NB4 (cell line): ENCODE measurements around the gene GPR137B.

Experiments
- DNase-seq: peaks from one replicate; pipeline ENCODE4 v3.0.0; 2010; ENCODE audit warnings: low read depth
- H3K4me3 ChIP-seq: one replicate; pipeline ENCODE4 v1.5.1; 2011; ENCODE audit warnings: mild to moderate bottlenecking, low read depth, low read length, moderate library complexity
- MAX ChIP-seq: IDR thresholded peaks from 2 replicates; pipeline ENCODE4 v1.6.1; 2011; ENCODE audit warnings: low read depth, low read length
- MYC ChIP-seq: IDR thresholded peaks from 2 replicates; pipeline ENCODE4 v1.6.1; 2011; ENCODE audit warnings: low read depth, low read length
- POLR2A ChIP-seq: IDR thresholded peaks from 2 replicates; pipeline ENCODE4 v1.6.1; 2011; ENCODE audit warnings: mild to moderate bottlenecking; ENCODE audit not compliant: insufficient read length; ENCODE audit errors: extremely low read depth
- TF ChIP-seq, protein P1 (sequence below): IDR thresholded peaks from one replicate; pipeline ENCODE4 v1.5.1; 2012; ENCODE audit warnings: low read depth, low read length

GPR137B gene

DNA sequence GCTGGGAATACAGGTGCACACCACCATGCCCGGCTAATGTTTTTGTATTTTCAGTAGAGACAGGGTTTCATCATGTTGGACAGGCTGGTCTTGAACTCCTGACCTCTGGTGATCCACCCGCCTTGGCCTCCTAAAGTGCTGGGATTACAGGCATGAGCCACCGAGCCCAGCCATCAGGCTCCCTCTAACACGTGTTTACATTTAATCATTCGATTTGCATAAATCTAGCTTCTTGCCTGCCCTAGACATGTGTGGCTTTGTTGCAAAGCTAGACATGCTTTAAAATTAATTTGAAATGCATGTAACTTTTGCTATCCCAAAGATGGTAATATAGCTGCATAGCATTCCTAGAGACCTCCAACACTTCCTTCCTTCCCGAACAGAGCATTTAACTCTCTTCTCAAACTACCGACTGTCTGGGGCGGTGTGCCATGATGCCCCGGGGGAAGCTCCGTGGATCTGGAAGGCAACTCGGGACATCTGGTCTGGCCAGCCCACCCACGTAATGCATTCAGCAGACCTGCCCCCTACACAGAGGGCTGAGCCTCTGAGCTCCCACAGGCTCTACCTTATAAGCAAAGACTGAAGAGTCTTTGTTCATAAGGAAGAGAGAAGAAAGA is 42.9 kb upstream of the GPR137B start:
- TF ChIP-seq MYC: no peak
- TF ChIP-seq, protein P1, sequence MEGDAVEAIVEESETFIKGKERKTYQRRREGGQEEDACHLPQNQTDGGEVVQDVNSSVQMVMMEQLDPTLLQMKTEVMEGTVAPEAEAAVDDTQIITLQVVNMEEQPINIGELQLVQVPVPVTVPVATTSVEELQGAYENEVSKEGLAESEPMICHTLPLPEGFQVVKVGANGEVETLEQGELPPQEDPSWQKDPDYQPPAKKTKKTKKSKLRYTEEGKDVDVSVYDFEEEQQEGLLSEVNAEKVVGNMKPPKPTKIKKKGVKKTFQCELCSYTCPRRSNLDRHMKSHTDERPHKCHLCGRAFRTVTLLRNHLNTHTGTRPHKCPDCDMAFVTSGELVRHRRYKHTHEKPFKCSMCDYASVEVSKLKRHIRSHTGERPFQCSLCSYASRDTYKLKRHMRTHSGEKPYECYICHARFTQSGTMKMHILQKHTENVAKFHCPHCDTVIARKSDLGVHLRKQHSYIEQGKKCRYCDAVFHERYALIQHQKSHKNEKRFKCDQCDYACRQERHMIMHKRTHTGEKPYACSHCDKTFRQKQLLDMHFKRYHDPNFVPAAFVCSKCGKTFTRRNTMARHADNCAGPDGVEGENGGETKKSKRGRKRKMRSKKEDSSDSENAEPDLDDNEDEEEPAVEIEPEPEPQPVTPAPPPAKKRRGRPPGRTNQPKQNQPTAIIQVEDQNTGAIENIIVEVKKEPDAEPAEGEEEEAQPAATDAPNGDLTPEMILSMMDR: no peak
- DNase-seq: no peak
- no peak overlapping the region for H3K4me3 ChIP-seq

DNA sequence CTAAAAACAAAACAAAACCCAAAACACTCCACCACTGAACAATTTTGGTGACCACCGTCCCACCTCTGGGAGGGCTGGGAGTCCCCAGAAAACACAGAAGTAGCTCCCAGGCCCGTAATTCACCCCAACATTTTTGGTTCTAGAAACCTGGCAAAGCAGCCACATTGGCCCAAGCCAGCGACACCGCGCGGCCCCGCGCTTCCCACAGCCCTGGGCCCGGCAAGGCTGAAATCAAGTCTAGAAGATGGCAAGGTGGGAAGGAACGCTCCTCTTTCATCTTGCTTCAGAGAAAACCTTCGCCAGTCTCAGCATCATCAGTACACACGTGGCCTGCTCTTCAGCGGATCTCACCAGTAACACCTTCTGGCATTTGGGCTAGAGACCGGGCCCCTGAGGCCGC is 41.5 kb upstream of the GPR137B start:
- no peak for TF ChIP-seq POLR2A
- TF ChIP-seq MAX: no peak
- TF ChIP-seq, protein P1: no peak
- no peak for TF ChIP-seq MYC
- DNase-seq: no peak
- H3K4me3 ChIP-seq: no peak overlapping the region

GRCh38 chr1:236101233-236102200 is 40.8 kb upstream of the GPR137B start:
- DNase-seq: no peak
- H3K4me3 ChIP-seq: no peak overlapping the region
- TF ChIP-seq MAX: no peak
- no peak for TF ChIP-seq MYC
- no peak for TF ChIP-seq POLR2A
- TF ChIP-seq, protein P1: no peak

GRCh38 chr1:236102611-236103010 is 39.7 kb upstream of the GPR137B start:
- TF ChIP-seq MYC (no peak), POLR2A (no peak), MAX (no peak)
- TF ChIP-seq, protein P1: no peak
- no peak overlapping the region for H3K4me3 ChIP-seq
- no peak for DNase-seq

GRCh38 chr1:236103059-236103458 is 39.3 kb upstream of the GPR137B start:
- no peak for DNase-seq
- TF ChIP-seq MYC: no peak
- no peak for TF ChIP-seq MAX
- TF ChIP-seq, protein P1: no peak
- no peak for TF ChIP-seq POLR2A
- H3K4me3 ChIP-seq: no peak overlapping the region
